DOHH2 (cell line): ENCODE results near the gene CYP11A1.

Experiments
- H3F3A ChIP-seq: fragments of 200-600 bp; sonication (generic), shearing (Covaris generic); 2 replicates; pipeline ENCODE4 v1.6.0; 2016; ENCODE audit warnings: antibody characterized with exemption, mild to moderate bottlenecking; ENCODE audit not compliant: control insufficient read depth, insufficient read depth
- H3K27ac ChIP-seq: fragments of 200-600 bp; sonication (generic); 2 replicates; pipeline ENCODE4 v1.5.1; 2014; ENCODE audit warnings: low read depth, mild to moderate bottlenecking, low read length, moderate library complexity
- H3K27me3 ChIP-seq: fragments of 200-600 bp; sonication (generic); 2 replicates; pipeline ENCODE4 v1.6.1; 2014; ENCODE audit warnings: mild to moderate bottlenecking, low read length, mixed read lengths; ENCODE audit not compliant: control insufficient read depth
- H3K36me3 ChIP-seq: fragments of 200-600 bp; sonication (generic); 2 replicates; pipeline ENCODE4 v1.6.1; 2014; ENCODE audit warnings: mild to moderate bottlenecking, low read length, moderate library complexity, mixed read lengths; ENCODE audit not compliant: control insufficient read depth
- H3K4me1 ChIP-seq: fragments of 200-600 bp; sonication (generic); 2 replicates; pipeline ENCODE4 v1.6.1; 2014; ENCODE audit warnings: mild to moderate bottlenecking, low read length, mixed read lengths; ENCODE audit not compliant: control insufficient read depth
- H3K4me2 ChIP-seq: fragments of 200-600 bp; sonication (generic); 2 replicates; pipeline ENCODE4 v1.6.0; 2014; ENCODE audit warnings: mild to moderate bottlenecking, low read length, moderate library complexity
- H3K4me3 ChIP-seq: fragments of 200-600 bp; sonication (generic); 2 replicates; pipeline ENCODE4 v1.5.1; 2014; ENCODE audit warnings: mild to moderate bottlenecking, low read length, mixed read lengths
- H3K79me2 ChIP-seq: fragments of 200-600 bp; sonication (generic); 2 replicates; pipeline ENCODE4 v1.6.1; 2014; ENCODE audit warnings: mild to moderate bottlenecking, low read length, mixed read lengths; ENCODE audit not compliant: control insufficient read depth
- H3K9me2 ChIP-seq: fragments of 200-600 bp; sonication (generic); replicated peaks from 2 replicates; pipeline ENCODE4 v1.6.1; 2014; ENCODE audit warnings: mild to moderate bottlenecking, low read length, mixed read lengths; ENCODE audit not compliant: control insufficient read depth
- H3K9me3 ChIP-seq: fragments of 200-600 bp; sonication (generic); 2 replicates; pipeline ENCODE4 v1.6.1; 2014; ENCODE audit warnings: antibody characterized with exemption, low read length, mixed read lengths; ENCODE audit not compliant: control insufficient read depth, insufficient read depth
- H4K20me1 ChIP-seq: fragments of 200-600 bp; sonication (generic); 2 replicates; pipeline ENCODE4 v1.6.0; 2014; ENCODE audit warnings: low read depth, mild to moderate bottlenecking, antibody characterized with exemption, low read length, moderate library complexity; ENCODE audit not compliant: control insufficient read depth, insufficient read depth
- EZH2phosphoT487 ChIP-seq: fragments of 200-600 bp; sonication (generic); IDR thresholded peaks from 2 replicates; pipeline ENCODE4 v1.6.1; 2017; ENCODE audit warnings: borderline replicate concordance, mild to moderate bottlenecking, antibody characterized with exemption, low read length, moderate library complexity, mixed read lengths
- TF ChIP-seq, protein P1 (sequence below): fragments of 200-600 bp; sonication (generic); IDR thresholded peaks from one replicate; pipeline ENCODE4 v1.5.1; 2014; ENCODE audit warnings: antibody characterized with exemption, mild to moderate bottlenecking, low read depth, low read length; ENCODE audit not compliant: poor library complexity, severe bottlenecking

The CYP11A1 gene

GRCh38 chr15:74367296-74367854 is at the start of gene CYP11A1:
Gene CYP11A1 (minus strand): TSS chr15:74367646. CDS start chr15:74367585, 61 bp downstream.
- no peak within 1 kb of the TSS for H3K4me2 ChIP-seq
- H3K9me2 ChIP-seq: no peaks in the 10 kb centered on the region
- no peaks in the 10 kb centered on the region for H3F3A ChIP-seq

DNA sequence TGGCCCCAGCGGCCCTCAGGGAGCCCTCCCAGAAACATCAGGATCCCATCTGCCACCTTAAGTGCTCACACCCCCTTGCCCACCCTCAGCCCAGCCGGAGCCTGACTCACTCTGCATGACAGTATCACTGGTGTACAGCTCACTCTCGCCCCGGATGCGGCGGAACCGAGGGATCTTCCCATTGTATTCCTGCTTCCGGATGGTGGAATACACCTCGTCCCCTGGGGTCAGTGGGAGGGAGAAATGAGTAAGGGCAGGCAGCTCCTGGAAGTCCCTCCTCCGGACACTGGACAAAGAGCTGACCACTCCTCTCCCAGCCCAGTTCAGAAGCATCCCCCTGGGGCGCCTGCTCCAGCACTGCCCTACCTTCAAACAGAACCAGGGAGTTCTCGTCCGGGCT is 49.8 kb upstream of the CYP11A1 start:
- Histone ChIP-seq H3K27ac (no peak overlapping the region), H3K9me2 (no peaks in the 10 kb centered on the region), H3K4me3 (no peak overlapping the region), H3K36me3 (no peaks in the 10 kb centered on the region), H3K27me3 (peaks cover 95% of the 10 kb centered on the region), H3K4me1 (no peaks in the 10 kb centered on the region), H3K79me2 (no peaks in the 10 kb centered on the region), H4K20me1 (peaks cover 19% of the 10 kb centered on the region), H3F3A (no peaks in the 10 kb centered on the region), H3K9me3 (no peaks in the 10 kb centered on the region), H3K4me2 (no peak overlapping the region)
- TF ChIP-seq EZH2phosphoT487: no peak
- TF ChIP-seq, protein P1, sequence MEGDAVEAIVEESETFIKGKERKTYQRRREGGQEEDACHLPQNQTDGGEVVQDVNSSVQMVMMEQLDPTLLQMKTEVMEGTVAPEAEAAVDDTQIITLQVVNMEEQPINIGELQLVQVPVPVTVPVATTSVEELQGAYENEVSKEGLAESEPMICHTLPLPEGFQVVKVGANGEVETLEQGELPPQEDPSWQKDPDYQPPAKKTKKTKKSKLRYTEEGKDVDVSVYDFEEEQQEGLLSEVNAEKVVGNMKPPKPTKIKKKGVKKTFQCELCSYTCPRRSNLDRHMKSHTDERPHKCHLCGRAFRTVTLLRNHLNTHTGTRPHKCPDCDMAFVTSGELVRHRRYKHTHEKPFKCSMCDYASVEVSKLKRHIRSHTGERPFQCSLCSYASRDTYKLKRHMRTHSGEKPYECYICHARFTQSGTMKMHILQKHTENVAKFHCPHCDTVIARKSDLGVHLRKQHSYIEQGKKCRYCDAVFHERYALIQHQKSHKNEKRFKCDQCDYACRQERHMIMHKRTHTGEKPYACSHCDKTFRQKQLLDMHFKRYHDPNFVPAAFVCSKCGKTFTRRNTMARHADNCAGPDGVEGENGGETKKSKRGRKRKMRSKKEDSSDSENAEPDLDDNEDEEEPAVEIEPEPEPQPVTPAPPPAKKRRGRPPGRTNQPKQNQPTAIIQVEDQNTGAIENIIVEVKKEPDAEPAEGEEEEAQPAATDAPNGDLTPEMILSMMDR: no peak

More at GRCh38 chr15:74367296-74367854, at the start of gene CYP11A1:
- Histone ChIP-seq H4K20me1 (0 out of 2 replicates have a peak, but pooled peaks cover 3% of the 10 kb centered on the region), H3K4me3 (no peak within 1 kb of the TSS), H3K4me1 (no peaks in the 10 kb centered on the region), H3K79me2 (no peaks in the 10 kb centered on the region), H3K27ac (no peak within 1 kb of the TSS), H3K36me3 (no peaks in the 10 kb centered on the region), H3K27me3 (peaks cover 50% of the 10 kb centered on the region), H3K9me3 (no peaks in the 10 kb centered on the region)
- no peak for TF ChIP-seq EZH2phosphoT487
- TF ChIP-seq, protein P1: no peak

DNA sequence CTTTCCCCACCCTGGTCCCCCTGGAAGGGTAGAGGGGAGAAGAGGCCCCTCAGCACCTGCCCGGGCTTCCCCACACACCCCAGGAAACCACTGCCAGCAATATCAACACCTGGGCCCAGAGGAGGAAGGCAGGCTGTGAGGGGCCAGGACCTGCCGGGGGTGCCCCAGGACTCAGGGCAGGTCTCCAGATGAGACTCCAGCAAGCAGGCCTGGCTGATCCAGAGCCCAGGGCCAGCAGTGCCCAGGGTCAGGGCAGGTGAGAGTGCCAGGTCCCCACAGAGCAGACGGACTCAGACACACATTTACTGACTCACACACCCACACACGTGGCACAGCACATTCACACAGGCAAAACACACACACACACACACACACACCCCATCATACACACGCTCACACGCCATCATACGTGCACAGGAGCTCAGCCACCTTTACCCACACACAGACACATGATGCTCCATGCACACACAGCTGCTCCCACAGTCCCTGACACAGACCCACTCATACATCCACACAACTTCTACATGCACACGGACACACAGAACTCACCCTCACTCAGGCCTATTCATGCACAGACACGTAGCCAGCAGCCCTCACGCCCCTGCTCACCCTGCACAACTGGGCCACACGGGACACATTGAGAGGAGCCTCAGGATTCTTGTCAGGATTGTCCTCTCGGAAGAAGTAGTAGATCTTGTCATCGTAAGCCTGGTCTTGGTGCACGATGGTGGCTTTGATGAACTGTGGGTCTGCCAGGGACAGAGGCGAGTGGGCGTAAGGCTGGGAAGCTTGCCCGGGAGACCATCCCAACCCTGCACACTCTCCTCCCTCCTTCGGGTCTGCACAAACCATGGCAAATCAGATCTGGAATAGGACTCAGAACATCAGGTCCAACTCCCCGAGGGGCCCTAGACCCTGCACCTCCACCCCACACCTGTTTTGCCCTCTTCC is 48.8 kb upstream of the CYP11A1 start:
- Histone ChIP-seq H3K36me3 (no peaks in the 10 kb centered on the region), H3K27me3 (peaks cover 95% of the 10 kb centered on the region), H3K9me2 (no peaks in the 10 kb centered on the region), H3F3A (no peaks in the 10 kb centered on the region), H3K27ac (no peak overlapping the region), H3K4me1 (no peaks in the 10 kb centered on the region), H4K20me1 (peaks cover 20% of the 10 kb centered on the region), H3K4me3 (no peak overlapping the region), H3K79me2 (no peaks in the 10 kb centered on the region), H3K4me2 (no peak overlapping the region), H3K9me3 (no peaks in the 10 kb centered on the region)
- TF ChIP-seq, protein P1: no peak
- TF ChIP-seq EZH2phosphoT487: no peak
